ENCODE data around the gene TRIM62. TPM values are rescaled to one million over a fixed set of nuclear protein-coding genes. Genes with fewer than 3 reads are reported as not detected.

Gene TRIM62
- total RNA-seq, 1 experiment from 2014 or later = 6.9 TPM

- H2BK5ac ChIP-seq (ENCODE audit: insufficient read length, low read length) = no peak overlapping the region
- no peak overlapping the region for H3K27ac ChIP-seq (ENCODE audit: insufficient read length, low read depth, low read length)
- H3K79me2 ChIP-seq (ENCODE audit: insufficient read depth, low read length) = no peaks in the 10 kb centered on the region
- Mint-ChIP-seq H3K9me3 (no peaks in the 10 kb centered on the region), H3K4me3 (no peak overlapping the region; a peak in 1 of 5 replicates), H3K36me3 (ENCODE audit: insufficient read depth in 1 of 3, low read depth in 3 of 3) (no peaks in the 10 kb centered on the region; a peak in 1 of 7 replicates), H3K4me1 (peaks cover 48 to 56% of the 10 kb centered on the region in 2 experiments), H3K27me3 (ENCODE audit: low read depth) (no peaks in the 10 kb centered on the region), H3K27ac (peak overlapping the region; percentile 55 to 94 (median 90))
- no peak overlapping the region for H3K9ac ChIP-seq (ENCODE audit: extremely low read depth, insufficient read length, low read length)
- no peak overlapping the region for H3K18ac ChIP-seq (ENCODE audit: insufficient read length, low read depth, low read length)
- no CpG with 5 or more reads among the region's 2 CpGs for WGBS (ENCODE audit: extremely low coverage, insufficient read length, low lambda C conversion rate)
- no peak overlapping the region for H2BK12ac ChIP-seq (ENCODE audit: insufficient read length, low read depth, low read length)
- no peak for DNase-seq
- 0 out of 2 replicates have a peak, but pooled peaks cover 3% of the 10 kb centered on the region for H3K27me3 ChIP-seq (ENCODE audit: insufficient read depth, low read length)
- H3K79me1 ChIP-seq (ENCODE audit: insufficient read depth, low read depth, low read length, poor library complexity, severe bottlenecking) = no peaks in the 10 kb centered on the region
- no peak for TF ChIP-seq CTCF (conservative IDR thresholded peaks at IDR 0.05)
- no peak overlapping the region for H2AK5ac ChIP-seq (ENCODE audit: insufficient read length, low read length)
- no peak overlapping the region for H3K23ac ChIP-seq (ENCODE audit: insufficient read length, low read depth, low read length)
- H3K9me3 ChIP-seq (ENCODE audit: control insufficient read depth, low read depth, low read length) = no peaks in the 10 kb centered on the region
- no peak overlapping the region for H2BK15ac ChIP-seq (ENCODE audit: low read depth, low read length)
- no peak overlapping the region for H2BK120ac ChIP-seq (ENCODE audit: low read depth, low read length, poor library complexity, severe bottlenecking)
- no peak overlapping the region for H2AFZ ChIP-seq (ENCODE audit: low read length)
- no peak overlapping the region for H3K56ac ChIP-seq (ENCODE audit: insufficient read length, low read depth, low read length)
- H4K5ac ChIP-seq (ENCODE audit: insufficient read length, low read depth, low read length) = no peak overlapping the region
- no peak overlapping the region for H4K8ac ChIP-seq (replicated peaks; ENCODE audit: insufficient read length, low read depth, low read length)
- H3T11ph ChIP-seq (ENCODE audit: low read length) = no peak overlapping the region
- H2BK20ac ChIP-seq (ENCODE audit: low read depth, low read length, poor library complexity, severe bottlenecking) = no peak overlapping the region
- H4K91ac ChIP-seq (ENCODE audit: insufficient read length, low read depth, low read length) = no peak overlapping the region
- H3K4me1 ChIP-seq (ENCODE audit: insufficient read depth, low read length) = peaks cover 14% of the 10 kb centered on the region; the same call in 1 of the 2 replicates
- no peaks in the 10 kb centered on the region for H3K23me2 ChIP-seq (ENCODE audit: insufficient read length, low read depth, low read length, poor library complexity, severe bottlenecking)
- H3K4ac ChIP-seq (ENCODE audit: low read depth, low read length) = no peak overlapping the region
- no peak overlapping the region for H3K14ac ChIP-seq (ENCODE audit: insufficient read depth, low read length)
- no peaks in the 10 kb centered on the region for H4K20me1 ChIP-seq (ENCODE audit: control insufficient read depth, insufficient read depth, insufficient read length)
- H3K4me2 ChIP-seq (ENCODE audit: insufficient read depth, insufficient read length, low read length) = no peak overlapping the region
Measured at GRCh38 chr1:33141216-33141615, 40.6 kb downstream of the TRIM62 start.

Data from H9 (cell line).